ENCODE results near the gene ZNF212.

The ZNF212 gene

DNA sequence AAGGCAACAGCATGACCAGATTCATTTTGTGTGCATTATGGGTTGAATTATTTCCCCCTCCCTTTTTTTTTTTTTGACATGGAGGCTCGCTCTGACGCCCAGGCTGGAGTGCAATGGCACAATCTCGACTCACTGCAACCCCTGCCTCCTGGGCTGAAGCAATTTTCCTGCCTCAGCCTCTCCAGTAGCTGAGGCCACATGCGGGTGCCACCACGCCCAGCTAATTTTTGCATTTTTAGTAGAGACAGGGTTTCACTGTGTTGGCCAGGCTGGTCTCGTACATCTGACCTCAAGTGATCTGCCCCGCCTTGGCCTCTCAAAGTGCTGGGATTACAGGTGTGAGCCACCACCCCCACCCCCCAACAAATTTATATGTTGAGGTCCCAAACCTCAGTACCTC is 64.6 kb downstream of the ZNF212 start:
- DNase-seq (ENCODE audit: insufficient read length, low spot score), result no peak
- no peak for FAIRE-seq

All from GM19239 (cell line).